IPS-11a (cell line): ENCODE measurements around the gene XPO4.

Experiments
- H3K4me3 ChIP-seq: one replicate; pipeline ENCODE4 v1.5.1; 2013; ENCODE audit warnings: low read depth, low read length, control low read depth

Gene XPO4

DNA sequence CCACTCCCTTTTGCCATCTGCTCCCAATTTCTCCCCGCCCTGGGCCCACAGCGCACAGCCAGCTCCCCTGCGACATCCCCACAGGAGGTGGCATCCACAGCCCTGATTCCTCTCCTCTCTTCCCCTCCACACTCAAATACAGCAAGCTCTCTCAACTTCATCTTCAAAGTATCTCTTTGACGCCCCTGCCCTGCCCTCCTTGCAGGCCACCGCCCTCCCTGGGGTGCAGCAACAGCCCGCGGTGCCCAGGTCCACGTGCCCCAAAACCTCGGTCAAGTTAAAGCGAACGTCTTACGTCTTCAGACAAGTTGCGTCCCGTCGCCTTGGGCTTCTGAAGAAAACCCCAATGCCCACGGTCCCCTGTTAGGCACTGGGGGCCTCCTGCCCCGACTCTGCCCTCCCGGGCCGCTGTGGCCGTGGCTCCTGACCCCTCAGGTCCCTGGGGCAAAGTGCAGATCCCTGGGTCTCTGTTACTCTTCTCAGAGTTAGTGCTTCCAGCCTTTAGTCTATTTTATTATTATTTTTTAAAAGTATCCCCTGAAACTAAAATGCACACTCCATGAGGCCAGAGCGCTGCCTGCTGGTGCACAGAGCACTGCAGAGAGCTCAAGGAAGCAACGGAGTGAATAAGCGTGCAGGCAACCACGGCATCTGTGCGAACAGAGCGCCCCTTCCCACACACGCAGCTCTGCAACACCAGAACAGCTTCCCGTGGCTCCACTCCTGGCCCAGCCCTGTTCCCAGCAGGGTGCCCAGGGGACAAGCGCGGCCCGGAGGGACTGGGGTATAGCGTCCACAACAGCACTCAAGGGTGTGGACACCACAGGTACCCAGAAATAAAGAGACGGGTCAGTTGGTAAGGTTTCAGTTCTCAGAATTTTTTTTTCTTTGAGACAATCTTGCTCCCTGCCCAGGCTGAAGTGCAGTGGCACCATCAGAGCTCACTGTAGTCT, 172.6 kb downstream of the XPO4 start:
- H3K4me3 ChIP-seq, result no peak overlapping the region

GRCh38 chr13:20728579-20729311, 173.8 kb downstream of the XPO4 start:
- H3K4me3 ChIP-seq, result no peak overlapping the region

- H3K4me3 ChIP-seq, result no peak overlapping the region
Observed at GRCh38 chr13:20727856-20728255, 174.7 kb downstream of the XPO4 start.
